K562 (cell line): ENCODE measurements around the gene PACS1. TPM values are rescaled to one million over a fixed set of nuclear protein-coding genes. Genes with fewer than 3 reads are reported as not detected.

Source experiments
- CEBPB ChIP-seq: fragments of 450-650 bp; IDR thresholded peaks from 2 replicates; pipeline ENCODE4 v1.6.1; 2016; ENCODE audit warnings: missing genetic modification characterization, missing compliant biosample characterization
- DNMT1 ChIP-seq: fragments of 450-650 bp; IDR thresholded peaks from 2 replicates; pipeline ENCODE4 v1.6.1; 2016; ENCODE audit warnings: antibody characterized with exemption, mild to moderate bottlenecking
- EP300 ChIP-seq: IDR thresholded peaks from 2 replicates; pipeline ENCODE4 v1.6.1; 2012; ENCODE audit warnings: low read length, improper control_type of control experiment
- ERF ChIP-seq: fragments of 450-650 bp; formaldehyde crosslinking; IDR thresholded peaks from 2 replicates; pipeline ENCODE4 v1.4.0; 2020; ENCODE audit warnings: mild to moderate bottlenecking, mixed read lengths
- GATA2 ChIP-seq: sonication (generic); formaldehyde crosslinking; IDR thresholded peaks from 2 replicates; pipeline ENCODE4 v1.4.0; 2020; ENCODE audit warnings: mild to moderate bottlenecking, missing genetic modification reagents
- HDAC8 ChIP-seq: fragments of 450-650 bp; IDR thresholded peaks from 2 replicates; pipeline ENCODE4 v1.6.1; 2016; ENCODE audit warnings: mild to moderate bottlenecking, missing genetic modification characterization, moderate library complexity, missing compliant biosample characterization
- HOMEZ ChIP-seq: fragments of 250-450 bp; sonication (Bioruptor Pico); IDR thresholded peaks from 2 replicates; pipeline ENCODE4 v1.4.0; 2020; ENCODE audit warnings: mild to moderate bottlenecking, moderate library complexity
- L3MBTL2 ChIP-seq: fragments of 450-650 bp; IDR thresholded peaks from 2 replicates; pipeline ENCODE4 v1.6.1; 2016; ENCODE audit warnings: mild to moderate bottlenecking, moderate library complexity
- MTA1 ChIP-seq: fragments of 450-650 bp; IDR thresholded peaks from 2 replicates; pipeline ENCODE4 v1.6.1; 2017; ENCODE audit warnings: borderline replicate concordance
- NFE2L1 ChIP-seq: fragments of 450-650 bp; IDR thresholded peaks from 2 replicates; pipeline ENCODE4 v1.6.1; 2016; ENCODE audit warnings: missing genetic modification characterization, low read depth, mild to moderate bottlenecking, missing compliant biosample characterization, moderate library complexity, borderline replicate concordance
- NFIX ChIP-seq: fragments of 250-450 bp; sonication (Bioruptor Pico); IDR thresholded peaks from 2 replicates; pipeline ENCODE4 v1.4.0; 2020; ENCODE audit warnings: low read depth, mild to moderate bottlenecking, moderate library complexity
- POLR2AphosphoS5 ChIP-seq: IDR thresholded peaks from 2 replicates; pipeline ENCODE4 v1.6.1; 2011; ENCODE audit warnings: mild to moderate bottlenecking, low read depth, low read length, moderate library complexity; ENCODE audit not compliant: control insufficient read depth, insufficient read depth
- RBM22 ChIP-seq: fragments of 200-400 bp; formaldehyde crosslinking; IDR thresholded peaks from 2 replicates; pipeline ENCODE4 v1.6.1; 2018; ENCODE audit warnings: low read length, low read depth; ENCODE audit not compliant: poor library complexity, severe bottlenecking
- RCOR1 ChIP-seq, 2 experiments: IDR thresholded peaks; 2 replicates each; pipeline ENCODE4 v1.6.1; 2012; ENCODE audit warnings: low read depth in 2 of 2, low read length in 2 of 2, borderline replicate concordance in 1 of 2, improper control_type of control experiment in 1 of 2
- SMARCA4 ChIP-seq: fragments of 450-650 bp; IDR thresholded peaks from 2 replicates; pipeline ENCODE4 v1.6.1; 2016
- TEAD4 ChIP-seq, 2 experiments: sonication (generic) in 1 of 2; formaldehyde crosslinking in 1 of 2; IDR thresholded peaks; 2 replicates each; pipeline versions ENCODE4 v1.6.1 to v1.8.0; 2012 to 2022; ENCODE audit warnings: borderline replicate concordance in 1 of 2, inconsistent platforms in 1 of 2, low read length in 1 of 2, mild to moderate bottlenecking in 1 of 2, missing genetic modification reagents in 1 of 2
- ZFP91 ChIP-seq: sonication (generic); formaldehyde crosslinking; IDR thresholded peaks from 2 replicates; pipeline ENCODE4 v1.8.0; 2022; ENCODE audit warnings: mild to moderate bottlenecking, missing genetic modification reagents
- ZNF143 ChIP-seq: sonication (generic); formaldehyde crosslinking; IDR thresholded peaks from 2 replicates; pipeline ENCODE4 v1.9.0; 2022; ENCODE audit warnings: mild to moderate bottlenecking, missing genetic modification reagents
- ZNF263 ChIP-seq: sonication (generic); formaldehyde crosslinking; IDR thresholded peaks from 2 replicates; pipeline ENCODE4 v1.8.0; 2022; ENCODE audit warnings: mild to moderate bottlenecking, missing genetic modification reagents, borderline replicate concordance
- polyA plus RNA-seq, 8 experiments: library from polyadenylated mRNA; depleted of rRNA in 4 of 8; stranded (reverse) in 5 of 8; unstranded in 3 of 8; fragments of >200 nt; fragmentation: Nextera tagmentation in 2 of 8; fragmentation: Illumina TruSeq in 1 of 8; extraction: Ambion mirVana in 2 of 8; extraction: Trizol in 1 of 8; gene quantifications; 2 replicates each; pipeline versions ENCODE4 v1.2.1 to v1.2.3, GENCODE V29; 2011 to 2014; ENCODE audit warnings: inconsistent platforms in 1 of 8, missing spikeins in 1 of 8
- total RNA-seq, 7 experiments: library from RNA; depleted of rRNA in 6 of 7; stranded (reverse); fragments of >200 nt in 6 of 7; fragmentation: Illumina TruSeq in 2 of 7; extraction: Trizol in 2 of 7; gene quantifications; 2 replicates each; pipeline versions ENCODE4 v1.2.1 to v1.2.3, GENCODE V29; 2011 to 2021; ENCODE audit warnings: low replicate concordance in 1 of 7
- TF ChIP-seq, protein P1 (sequence below): sonication (generic); formaldehyde crosslinking; IDR thresholded peaks from 2 replicates; pipeline ENCODE4 v1.8.0; 2022; ENCODE audit warnings: missing genetic modification reagents, mild to moderate bottlenecking, borderline replicate concordance
- TF ChIP-seq, protein P2 (sequence below): fragments of 250-450 bp; sonication (Bioruptor Pico); IDR thresholded peaks from 2 replicates; pipeline ENCODE4 v1.9.0; 2021; ENCODE audit warnings: mild to moderate bottlenecking
- TF ChIP-seq, protein P3 (sequence below): fragments of 250-450 bp; sonication (Bioruptor Pico); IDR thresholded peaks from 2 replicates; pipeline ENCODE4 v1.5.0; 2021

PACS1 gene
- total and polyA plus RNA-seq, 9 of the 15 experiments (the other 6 are each of a cell fraction or from before 2014, with no cell fraction given) = 0.34 to 28.1 (median 8.5) TPM

GRCh38 chr11:66082946-66083698 is 13.1 kb downstream of the PACS1 start (continued):
- TF ChIP-seq, protein P1, sequence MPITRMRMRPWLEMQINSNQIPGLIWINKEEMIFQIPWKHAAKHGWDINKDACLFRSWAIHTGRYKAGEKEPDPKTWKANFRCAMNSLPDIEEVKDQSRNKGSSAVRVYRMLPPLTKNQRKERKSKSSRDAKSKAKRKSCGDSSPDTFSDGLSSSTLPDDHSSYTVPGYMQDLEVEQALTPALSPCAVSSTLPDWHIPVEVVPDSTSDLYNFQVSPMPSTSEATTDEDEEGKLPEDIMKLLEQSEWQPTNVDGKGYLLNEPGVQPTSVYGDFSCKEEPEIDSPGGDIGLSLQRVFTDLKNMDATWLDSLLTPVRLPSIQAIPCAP (CRISPR knock-in tag) = no peak
- 0 out of 2 replicates have a peak, but pooled peaks have one; percentile 37 for TF ChIP-seq L3MBTL2
- peak; percentile 48 for TF ChIP-seq EP300
- no peak for TF ChIP-seq ERF (CRISPR knock-in tag)
- TF ChIP-seq MTA1 = peak; percentile 17; the same call in 1 of the 2 replicates
- no peak for TF ChIP-seq ZNF143 (CRISPR knock-in tag)
- no peak for TF ChIP-seq DNMT1
- TF ChIP-seq HOMEZ (CRISPR knock-in tag) = no peak
- TF ChIP-seq ZNF263 = no peak
- no peak for TF ChIP-seq ZFP91 (CRISPR knock-in tag)
- TF ChIP-seq RCOR1 (IDR thresholded peaks at IDR 0.05; ENCODE audit: borderline replicate concordance in 1 of 2, low read depth in 2 of 2, low read length in 2 of 2) = peak in 1 of 2 experiments; percentile 79; a peak in 2 of 4 replicates
- TF ChIP-seq, protein P2, sequence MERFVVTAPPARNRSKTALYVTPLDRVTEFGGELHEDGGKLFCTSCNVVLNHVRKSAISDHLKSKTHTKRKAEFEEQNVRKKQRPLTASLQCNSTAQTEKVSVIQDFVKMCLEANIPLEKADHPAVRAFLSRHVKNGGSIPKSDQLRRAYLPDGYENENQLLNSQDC (CRISPR knock-in tag) = no peak
- no peak for TF ChIP-seq NFE2L1 (tag)
- no peak for TF ChIP-seq CEBPB
- TF ChIP-seq POLR2AphosphoS5 = 0 out of 2 replicates have a peak, but pooled peaks have one; percentile 34
- TF ChIP-seq, protein P3, sequence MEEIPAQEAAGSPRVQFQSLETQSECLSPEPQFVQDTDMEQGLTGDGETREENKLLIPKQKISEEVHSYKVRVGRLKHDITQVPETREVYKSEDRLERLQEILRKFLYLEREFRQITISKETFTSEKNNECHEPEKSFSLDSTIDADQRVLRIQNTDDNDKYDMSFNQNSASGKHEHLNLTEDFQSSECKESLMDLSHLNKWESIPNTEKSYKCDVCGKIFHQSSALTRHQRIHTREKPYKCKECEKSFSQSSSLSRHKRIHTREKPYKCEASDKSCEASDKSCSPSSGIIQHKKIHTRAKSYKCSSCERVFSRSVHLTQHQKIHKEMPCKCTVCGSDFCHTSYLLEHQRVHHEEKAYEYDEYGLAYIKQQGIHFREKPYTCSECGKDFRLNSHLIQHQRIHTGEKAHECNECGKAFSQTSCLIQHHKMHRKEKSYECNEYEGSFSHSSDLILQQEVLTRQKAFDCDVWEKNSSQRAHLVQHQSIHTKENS (CRISPR knock-in tag) = no peak
- TF ChIP-seq RBM22 = no peak
- no peak for TF ChIP-seq HDAC8 (tag)
- TF ChIP-seq NFIX (CRISPR knock-in tag) = no peak
- TF ChIP-seq SMARCA4 = peak; percentile 61
- 0 out of 2 replicates have a peak, but pooled peaks have one; percentile 38 for TF ChIP-seq TEAD4 (IDR thresholded peaks at IDR 0.05; ENCODE audit: low read length)
- TF ChIP-seq TEAD4 (CRISPR knock-in tag; IDR thresholded peaks at IDR 0.05; ENCODE audit: borderline replicate concordance) = no peak
- peak; percentile 65; the same call in 1 of the 2 replicates for TF ChIP-seq GATA2
